Activated T-cell treated with anti-CD3 and anti-CD28 coated beads for 4 hours (primary cell): ENCODE results near the gene SLPI.

ENCODE experiments used
- DNase-seq: peaks from one replicate; pipeline ENCODE4 v3.0.0-alpha.2; 2020

The SLPI gene, protein sequence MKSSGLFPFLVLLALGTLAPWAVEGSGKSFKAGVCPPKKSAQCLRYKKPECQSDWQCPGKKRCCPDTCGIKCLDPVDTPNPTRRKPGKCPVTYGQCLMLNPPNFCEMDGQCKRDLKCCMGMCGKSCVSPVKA

DNA sequence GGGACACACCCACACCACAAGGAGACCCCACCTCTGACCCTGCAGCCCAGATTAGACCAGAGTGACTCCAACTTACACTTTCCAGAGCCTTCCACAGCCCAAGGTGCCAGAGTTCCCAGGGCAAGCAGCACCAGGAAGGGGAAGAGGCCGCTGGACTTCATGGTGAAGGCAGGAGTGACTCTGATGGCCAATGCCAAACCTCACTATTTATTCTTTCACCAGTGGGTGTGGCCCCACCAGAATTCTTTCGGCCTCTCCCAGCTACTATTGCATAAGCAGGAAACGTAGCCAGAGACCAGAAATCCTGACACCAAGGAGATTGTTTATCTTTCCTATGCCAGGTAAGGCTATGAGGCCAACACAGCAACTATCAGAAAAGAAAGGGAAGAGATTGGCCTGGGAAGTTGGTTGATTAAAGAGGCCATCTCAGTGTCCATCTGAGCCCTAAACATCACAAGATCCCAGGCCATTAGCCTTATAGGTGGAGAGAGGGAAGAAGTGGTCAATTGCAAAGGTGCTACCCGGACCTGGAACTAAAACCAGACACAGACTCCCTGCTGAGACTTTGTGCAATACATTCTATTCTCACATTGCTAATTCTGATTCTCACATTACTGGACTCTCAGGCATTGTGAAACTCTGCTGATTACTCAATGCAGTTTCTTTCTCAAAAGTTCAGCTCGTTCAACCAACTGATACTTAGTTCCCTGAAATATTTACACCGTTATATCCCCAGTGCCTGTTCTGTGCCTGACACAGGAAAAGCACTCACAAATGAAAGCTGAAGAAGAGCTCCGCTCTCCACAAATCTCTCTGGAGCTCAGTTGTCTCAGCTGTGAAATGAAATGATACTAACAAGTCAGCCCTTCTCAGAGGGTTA is at the start of gene SLPI:
SLPI (minus strand) TSS at position 182 of the 880 bp plus-strand sequence; CDS start at position 161, 21 bp downstream.
- no peak for DNase-seq

DNA sequence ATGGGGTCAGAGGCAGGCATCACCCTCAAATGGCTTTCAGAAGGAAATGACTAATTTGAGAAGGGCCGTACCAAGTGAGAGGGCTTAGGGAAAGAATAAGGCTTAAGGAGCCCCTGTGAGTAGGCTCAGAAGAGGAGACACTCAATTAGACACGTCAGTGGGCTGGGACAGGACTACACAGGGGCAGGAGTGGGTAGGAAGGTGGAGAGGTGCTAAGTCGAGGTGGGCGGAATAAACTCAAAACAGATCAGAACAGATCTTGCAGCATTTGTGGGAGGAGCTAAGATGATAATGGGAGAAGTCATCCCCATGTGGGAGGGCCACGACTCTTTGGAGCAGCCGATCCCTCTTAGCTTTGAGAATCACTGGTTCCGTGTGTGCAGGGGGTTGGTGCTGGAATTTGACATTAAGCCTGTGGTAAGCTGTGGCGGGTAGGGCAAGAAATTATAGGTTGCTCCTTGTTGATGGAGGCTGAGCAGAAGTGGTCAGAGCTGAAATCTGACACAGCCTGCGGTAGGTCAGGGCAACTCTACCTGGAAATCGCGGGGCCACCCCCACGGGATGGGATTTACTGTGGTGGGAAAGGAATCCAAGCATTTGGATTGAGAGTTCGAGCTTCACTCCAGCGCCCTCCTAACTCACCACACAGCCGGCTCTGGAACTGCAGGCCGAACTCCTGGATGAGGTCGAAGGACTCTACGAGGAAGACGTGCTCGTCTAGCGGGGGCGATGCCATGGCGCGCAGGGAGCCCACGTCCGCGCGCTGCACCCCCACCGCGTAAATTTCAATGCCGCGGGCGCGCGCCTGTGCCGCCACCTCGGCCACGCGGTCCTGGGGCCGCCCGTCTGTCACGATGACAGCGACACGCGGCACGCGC is 49.5 kb upstream of the SLPI start:
- DNase-seq: no peak

DNA sequence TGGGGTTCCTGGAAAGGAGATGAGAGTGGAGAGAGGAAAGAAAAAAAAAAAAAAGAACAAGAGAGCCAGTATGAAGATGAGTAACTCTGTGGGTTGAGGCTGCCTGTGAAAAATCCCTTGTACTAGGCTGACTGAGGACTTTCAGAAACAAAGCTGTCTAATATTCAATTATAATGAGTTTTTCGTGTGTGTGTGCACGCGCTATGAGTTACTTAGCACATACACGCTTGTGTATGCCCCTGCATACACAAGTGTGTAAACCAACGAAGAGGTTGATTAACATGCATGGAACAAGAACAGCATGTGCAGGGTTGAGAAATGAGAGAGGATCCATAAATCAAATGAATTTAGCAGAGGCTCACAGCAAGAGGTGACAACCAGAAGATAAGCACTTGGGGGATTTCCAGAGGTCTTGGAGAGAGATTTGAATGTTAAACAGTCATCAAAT is 47.5 kb upstream of the SLPI start:
- no peak for DNase-seq

DNA sequence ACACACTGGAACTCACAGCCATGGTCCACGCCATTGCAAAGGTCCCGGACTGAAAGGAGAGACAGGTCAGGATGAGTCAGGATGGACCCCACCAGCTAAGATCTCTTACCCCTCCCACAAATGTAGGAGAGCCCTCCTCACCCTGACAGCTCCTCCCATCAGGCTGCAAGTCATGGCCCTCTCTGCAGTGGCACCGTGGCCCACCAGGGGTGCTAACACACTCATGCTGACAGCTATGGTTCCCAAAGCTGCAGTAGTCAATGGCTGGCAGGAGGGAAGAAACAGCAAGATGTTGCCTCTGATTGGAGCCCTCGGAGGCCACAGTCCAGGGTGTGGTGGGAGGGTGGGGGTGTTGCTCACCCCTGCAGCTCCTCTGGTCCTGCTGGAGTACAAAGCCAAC is 46.6 kb upstream of the SLPI start:
- no peak for DNase-seq

DNA sequence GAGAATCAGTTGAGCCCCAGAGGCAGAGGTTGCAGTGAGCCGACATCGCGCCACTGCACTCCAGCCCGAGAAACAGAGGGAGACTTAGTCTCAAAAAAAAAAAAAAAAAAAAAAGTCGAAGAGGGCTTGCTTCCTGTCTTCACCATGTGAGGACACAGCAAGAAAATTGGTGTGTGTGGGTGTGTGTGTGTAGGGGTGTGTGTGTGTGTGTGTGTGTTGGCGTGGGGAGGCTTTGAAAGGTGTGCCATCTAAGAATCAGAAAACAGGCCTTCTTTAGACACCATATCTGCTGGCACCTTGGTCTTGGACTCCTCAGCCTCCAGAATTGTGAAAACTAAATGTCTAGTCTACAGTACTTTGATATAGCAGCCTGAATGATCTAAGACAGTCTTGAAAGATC is 45.4 kb upstream of the SLPI start:
- no peak for DNase-seq

DNA sequence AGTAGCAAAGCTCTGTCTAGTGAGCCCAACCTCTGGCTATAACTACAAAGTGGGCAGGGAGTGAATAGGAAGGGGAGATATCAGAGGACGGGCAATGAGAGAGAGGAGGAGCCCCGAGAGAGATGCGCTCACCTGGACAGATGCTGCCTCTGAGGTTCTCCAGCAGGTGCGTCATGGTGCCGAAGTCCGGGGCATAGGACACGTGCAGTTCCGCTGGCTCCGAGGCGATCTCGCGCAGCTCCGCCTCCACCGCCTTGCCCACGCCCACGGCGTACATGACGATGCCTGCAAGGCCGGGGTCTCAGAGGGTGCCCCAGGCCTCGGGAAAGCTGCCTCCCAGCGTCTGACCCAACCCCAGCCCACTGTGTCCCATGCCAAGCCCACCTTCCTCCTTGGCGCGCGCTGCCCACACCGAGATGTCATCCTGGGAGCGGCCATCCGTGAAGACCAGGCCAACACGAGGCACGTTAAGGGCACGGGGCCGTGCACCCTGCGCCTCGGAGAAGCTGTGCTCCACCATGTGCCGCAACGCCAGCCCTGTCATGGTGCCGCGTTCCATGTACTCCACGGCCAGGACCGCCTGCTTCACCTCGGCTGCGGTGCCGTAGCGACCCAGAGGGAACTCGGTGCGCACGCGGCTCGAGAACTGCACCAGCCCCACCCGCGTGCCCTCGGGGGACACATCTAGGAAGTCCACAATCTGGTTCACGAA is 43.6 kb upstream of the SLPI start:
- DNase-seq: no peak

DNA sequence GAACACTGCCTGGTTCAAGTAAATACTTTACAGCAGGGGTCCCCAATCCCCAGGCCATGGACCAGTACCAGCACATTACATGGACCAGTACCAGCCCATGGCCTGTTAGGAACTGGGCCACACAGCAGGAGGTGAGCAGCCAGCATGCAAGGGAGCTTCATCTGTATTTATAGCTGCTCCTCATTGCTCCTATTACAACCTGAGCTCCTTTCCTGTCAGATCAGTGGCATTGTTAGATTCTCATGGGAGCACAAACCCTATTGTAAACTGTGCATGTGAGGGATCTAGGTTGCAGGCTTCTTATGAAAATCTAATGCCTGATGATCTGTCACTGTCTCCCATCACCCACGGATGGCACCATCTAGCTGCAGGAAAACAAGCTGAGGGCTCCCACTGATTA is 40.3 kb upstream of the SLPI start:
- DNase-seq: no peak

DNA sequence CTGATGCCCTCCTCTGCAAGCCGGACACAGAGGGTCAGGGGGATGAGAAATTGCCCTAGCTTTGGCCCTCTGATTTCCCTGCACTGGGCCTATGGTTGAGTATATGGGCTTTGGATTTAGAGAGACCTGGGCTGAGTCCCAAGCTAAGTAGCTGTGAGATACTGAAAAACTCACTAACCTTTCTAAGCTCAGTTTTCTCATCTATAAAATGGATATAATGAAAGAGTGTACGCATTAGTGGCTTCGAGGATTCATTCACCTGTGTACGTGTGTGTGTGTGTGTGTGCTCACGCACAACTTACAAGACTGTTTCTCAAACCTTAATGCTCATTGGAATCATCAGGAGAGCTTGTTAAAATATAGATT is 39.6 kb upstream of the SLPI start:
- DNase-seq: no peak

DNA sequence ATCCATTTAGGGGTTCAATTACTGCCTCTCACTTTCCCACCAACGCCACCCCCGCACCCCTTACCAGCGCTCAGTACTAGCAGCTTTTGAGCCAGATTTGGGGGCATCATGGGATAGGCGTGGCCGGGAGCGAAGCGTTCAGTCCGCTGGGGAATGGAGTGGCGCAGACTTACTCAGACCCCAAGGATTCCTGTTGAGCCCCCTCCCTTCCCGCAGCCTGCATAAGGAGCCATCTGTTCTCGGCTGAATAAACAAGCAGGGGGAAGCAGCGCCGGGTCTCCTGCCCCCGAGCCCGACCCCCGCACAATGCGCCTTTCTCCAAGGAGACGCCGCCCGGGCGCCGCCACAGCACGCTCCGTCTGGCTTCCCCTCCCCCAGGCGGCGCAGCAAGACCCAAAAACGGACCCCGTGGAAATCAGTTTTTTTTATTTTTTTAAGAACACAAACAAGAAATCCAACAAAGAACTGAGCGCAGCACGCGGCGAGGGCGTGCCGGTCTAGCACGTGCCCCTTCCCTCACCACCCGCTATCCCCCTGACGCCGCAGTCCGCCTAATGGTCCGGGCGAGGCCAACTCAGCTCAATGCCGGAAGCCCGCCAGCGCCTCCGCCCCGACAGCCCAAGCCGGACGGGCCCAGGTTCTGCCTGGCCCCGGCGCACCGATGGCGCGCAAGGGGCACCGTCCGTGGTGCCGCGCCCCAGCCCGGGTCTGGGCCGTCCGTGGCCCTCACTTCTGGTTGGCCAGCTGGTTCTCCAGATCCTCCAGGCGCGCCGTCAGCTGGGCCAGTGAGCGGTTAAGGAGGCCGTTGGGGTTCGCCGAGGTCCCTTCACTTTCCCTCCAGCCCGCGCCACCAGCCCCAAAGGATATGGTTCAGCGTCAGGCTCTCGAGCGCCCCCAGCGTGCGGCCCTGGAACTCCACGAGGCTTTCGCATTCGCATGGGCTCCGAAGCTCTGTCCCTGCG is 39.0 kb upstream of the SLPI start:
- peak; percentile 79 for DNase-seq

DNA sequence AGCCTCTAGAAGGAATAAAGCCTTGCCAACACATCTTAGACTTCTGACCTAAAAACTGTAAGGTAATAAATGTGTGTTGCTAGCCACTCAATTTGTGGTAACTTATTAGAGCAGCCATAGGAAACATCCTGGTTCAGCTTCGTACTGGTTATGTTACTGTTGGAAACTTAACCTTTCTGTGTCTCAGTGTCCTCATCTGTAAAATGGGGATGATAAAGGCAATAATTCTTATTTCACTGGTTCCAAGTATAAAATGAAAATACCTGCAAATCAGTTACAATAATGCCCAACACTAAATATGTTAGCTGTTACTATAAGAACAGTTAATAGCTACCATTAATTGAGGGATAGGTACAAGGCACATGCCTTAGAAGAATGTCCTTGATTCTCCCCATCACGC is 38.0 kb upstream of the SLPI start:
- no peak for DNase-seq

DNA sequence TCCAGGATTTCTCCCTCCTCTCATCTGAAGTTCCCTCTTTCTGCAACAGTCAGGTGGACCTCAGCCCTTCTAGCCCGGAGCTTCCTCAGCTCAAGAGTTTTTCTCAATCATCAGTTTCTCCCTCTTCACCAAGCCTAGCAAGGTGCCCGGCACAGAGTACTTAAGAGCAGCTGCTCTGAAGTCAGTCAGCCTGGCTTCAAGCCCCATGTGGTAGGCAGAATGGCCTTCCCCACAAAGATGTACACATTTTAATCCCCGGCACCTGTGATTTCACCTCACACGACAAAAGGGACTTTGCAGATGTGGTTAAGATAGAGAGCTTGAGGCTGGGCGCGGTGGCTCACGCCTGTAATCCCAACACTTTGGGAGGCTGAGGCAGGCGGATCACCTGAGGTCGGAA is 37.2 kb upstream of the SLPI start:
- DNase-seq: no peak

DNA sequence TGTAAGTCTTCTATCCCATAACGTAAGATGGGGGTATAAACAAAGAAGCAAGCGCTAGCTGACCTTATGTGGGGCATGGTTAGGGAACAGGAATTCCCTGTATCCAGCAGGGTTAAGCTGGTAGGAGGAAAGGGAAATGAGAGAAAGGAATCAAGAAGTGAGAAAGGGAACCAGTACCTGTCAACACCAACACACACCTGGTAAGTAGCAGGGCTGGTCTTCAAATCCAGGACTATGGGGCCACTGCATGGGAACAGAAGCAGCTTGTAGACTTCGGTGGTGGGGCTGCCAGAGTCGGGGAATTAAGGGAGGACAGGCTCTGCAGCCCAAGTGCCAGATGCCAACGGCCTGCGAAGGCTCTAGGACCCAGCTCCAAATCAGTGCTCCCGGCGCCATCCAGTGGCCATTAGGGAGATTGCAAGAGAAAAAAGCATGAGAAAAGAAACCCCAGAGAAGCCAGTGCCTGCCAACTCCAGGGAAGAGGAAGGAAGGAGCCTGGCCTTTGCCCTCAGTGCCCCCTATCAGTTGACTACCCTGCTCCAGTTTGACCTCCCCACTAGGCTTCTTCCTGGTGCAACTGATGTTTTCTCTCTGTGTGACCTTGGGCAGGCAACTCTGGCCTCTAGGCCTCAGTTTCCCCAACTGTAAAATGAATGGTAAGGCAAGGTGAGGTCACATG is 36.5 kb upstream of the SLPI start:
- peak; percentile 53 for DNase-seq

DNA sequence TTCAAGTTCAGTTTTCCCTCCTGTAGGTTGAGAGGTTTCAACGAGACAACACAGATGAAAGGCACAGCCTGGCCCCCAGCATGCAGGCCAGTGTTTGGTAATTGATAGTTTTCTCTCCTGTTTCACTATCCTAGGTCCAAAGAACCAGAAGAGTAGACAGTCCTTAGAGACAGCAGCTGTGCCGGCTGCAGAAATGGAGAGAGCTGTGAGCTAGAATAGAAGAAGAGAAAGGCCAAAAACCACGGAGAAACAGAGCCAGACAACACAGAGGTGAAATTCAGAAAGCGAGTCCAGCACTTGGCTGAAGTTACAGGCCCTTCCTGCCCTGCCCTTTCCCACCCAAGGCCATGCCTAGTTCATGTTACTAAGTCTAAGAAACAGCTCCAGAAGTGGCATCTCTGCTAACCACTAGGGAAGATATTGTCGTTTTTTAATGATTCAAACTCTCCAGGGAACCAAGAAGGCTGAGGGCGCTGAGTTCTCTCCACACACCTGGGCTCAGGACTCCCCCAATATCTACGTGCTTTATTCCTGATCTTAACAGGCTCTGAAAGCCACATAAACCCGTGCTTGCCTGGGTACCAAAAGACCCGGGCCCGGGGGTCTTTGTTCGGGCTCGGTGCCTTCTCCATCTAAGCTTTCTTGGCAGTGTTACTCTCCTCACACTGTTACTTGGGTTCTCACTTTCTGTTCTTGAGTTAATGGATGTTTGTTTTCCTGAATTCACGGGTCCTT is 35.7 kb upstream of the SLPI start:
- DNase-seq: no peak

DNA sequence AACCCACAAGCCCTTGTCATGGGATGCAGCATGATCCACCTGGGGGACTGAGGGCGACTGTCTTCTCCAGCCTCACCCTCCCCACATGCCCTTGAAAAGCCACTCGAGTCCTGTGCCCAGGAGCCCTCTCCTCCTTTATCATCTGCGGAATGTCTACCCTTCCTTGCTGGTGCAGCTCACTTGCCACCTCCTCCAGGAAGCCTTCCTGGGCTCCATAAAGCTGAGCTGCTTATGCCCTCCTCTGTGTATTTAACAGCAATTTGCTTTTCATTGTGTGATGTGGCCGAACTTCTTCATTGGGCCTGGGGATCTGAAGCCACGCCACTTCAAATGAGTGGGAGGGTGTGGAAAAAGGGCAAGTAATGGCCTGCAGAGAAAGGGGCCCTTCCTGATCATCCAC is 34.5 kb upstream of the SLPI start:
- no peak for DNase-seq

DNA sequence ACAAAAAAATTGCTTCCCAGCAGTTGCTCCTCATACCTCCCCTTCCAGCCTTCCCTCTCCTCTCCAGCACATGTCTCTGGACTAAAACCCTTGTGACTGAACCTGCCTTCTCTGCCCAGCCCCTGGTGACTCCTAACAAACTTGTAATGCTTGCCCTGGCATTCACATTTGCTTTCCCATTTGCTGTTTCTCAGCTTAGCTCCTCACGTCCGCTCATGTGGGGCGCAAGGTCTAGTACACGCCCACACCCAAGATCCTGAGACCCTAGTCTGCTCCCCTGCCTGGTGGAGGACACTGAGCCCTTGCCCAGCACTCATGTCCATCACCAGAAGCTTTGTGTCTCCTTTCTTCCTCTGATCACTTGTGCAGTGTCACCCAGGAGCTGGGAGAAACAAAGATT is 34.0 kb upstream of the SLPI start:
- DNase-seq: no peak

DNA sequence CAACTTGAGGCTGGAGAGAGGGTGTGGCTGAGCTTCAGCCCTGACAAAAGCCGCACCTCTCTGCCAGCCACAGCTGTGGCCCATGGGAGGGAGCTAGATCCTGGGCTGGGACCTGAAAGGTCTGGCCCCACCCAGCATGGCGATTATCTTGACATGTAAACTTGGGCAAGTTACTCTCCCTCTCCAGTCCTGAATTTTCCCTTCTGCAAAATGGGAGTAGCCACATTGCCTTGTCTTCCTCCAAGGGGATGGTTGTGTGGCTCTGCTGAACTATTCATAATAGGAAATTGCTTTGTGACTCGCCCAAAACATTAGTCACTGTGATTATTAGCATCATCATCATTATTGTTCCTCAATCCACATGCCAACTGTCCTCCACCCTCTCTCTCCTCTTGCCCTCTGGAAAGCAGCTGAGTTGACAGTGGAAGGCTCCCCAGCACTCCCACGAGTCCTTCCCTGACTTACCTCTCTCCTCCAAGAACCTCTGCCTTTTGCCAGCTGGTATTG is 29.2 kb upstream of the SLPI start:
- no peak for DNase-seq

DNA sequence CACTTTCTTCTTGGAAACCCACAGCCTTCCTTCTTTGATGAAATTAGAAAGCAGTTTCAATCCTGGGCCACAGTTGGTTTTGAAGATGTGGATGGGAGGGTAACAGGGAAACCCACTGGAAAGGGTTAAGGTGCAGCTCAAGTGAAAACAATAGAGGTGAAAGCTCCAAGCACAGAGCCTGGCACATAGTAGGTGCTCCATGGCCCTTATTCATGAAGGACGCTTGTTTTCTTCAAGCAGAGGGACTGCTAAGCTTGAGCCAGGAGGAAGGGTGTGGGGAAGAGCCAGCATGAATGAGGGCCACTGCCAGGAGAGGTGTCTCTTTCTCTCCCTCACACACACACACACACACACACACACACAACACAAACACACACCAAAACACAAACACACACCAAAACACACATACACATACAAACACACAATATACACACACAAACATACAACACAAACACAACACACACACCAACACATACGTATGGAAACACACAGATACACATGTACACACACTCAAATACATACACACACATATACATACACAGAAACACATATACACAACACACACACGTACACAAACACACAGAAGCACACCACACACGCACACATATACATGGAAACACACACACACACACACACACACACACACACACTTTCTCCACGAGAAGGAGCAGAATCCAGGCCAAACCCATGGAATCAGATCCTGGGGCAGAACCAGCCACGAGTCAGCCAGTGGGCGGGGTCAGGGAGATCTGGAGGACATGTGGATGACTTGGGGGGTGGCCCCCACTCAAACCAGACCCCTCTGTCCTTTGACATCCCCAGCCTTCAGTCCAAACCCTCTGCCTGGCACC is 28.6 kb upstream of the SLPI start:
- no peak for DNase-seq

DNA sequence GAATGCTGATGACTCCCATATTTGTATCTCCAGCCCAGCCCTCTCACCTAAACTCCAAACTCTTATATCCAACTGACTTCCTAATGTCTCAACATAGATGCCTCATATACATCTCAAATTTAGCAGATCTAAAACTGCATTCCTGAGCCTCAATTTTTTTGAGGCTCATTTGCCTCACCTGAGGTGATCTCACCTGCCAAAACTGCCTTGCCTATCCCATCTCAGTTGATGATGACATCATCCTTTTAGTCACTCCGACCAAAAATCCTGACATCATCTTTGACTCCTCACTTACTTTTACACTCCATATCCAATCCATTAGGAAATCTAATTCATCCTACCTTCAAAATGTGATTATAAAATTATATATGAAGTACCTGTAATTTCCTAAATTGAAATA is 25.6 kb upstream of the SLPI start:
- no peak for DNase-seq

DNA sequence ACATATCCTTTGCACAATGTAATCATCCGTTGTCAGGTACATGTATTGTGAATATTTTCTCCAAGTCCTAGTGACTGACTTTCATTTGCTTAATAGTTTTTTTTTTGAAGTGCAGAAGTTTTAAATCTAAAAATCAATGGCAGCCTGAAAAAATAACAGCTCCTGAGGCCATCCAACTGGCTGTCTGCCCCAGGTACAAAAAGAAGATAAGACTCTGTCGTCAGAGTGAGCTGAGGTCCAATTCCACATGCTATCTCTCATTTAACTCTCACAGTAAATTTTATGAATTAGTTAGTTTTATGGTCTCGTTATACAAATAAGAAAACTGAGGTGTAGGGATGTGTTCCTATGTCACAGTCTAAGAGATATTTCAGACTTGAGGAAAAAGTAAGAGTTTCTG is 21.0 kb upstream of the SLPI start:
- no peak for DNase-seq
